ENCODE data around the gene FCHSD2.

DNA sequence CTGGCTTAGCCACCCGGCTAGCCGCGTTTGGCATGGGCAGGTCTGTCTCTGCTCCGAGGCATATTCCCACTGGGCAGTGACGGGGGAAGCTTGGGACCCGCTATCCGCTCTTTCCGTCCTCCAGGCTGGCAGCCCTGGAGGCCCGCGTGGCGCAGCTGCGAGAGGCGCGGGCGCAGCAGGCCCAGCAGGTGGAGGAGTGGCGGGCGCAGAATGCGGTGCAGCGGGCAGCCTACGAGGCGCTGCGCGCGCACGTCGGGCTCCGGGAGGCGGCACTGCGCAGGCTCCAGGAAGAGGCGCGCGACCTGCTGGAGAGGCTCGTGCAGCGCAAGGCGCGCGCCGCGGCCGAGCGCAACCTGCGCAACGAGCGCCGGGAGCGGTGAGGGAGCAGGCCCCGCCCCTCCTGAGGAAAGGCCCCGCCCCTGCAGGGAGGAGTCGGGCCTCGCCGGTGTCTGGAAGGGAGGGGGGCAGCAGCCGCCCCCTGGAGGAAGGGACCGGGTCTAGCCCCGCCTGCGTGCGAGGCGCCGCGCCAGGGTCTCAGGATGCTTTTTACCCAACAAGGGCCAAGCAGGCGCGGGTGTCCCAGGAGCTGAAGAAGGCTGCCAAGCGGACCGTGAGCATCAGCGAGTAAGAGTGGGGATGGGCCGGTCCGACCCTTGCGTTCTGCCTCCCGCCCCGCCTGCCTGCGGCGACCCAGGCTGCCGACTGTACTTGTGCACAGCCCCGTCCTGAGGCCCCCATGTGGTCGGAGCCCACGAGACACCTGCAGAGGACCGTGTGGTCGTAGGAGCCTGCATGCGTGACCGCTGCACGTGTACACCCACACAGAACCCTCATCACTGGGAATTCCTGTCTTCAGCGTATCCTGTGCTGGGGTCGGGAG lies 320.0 kb downstream of the FCHSD2 start:
- TF ChIP-seq, protein P1, sequence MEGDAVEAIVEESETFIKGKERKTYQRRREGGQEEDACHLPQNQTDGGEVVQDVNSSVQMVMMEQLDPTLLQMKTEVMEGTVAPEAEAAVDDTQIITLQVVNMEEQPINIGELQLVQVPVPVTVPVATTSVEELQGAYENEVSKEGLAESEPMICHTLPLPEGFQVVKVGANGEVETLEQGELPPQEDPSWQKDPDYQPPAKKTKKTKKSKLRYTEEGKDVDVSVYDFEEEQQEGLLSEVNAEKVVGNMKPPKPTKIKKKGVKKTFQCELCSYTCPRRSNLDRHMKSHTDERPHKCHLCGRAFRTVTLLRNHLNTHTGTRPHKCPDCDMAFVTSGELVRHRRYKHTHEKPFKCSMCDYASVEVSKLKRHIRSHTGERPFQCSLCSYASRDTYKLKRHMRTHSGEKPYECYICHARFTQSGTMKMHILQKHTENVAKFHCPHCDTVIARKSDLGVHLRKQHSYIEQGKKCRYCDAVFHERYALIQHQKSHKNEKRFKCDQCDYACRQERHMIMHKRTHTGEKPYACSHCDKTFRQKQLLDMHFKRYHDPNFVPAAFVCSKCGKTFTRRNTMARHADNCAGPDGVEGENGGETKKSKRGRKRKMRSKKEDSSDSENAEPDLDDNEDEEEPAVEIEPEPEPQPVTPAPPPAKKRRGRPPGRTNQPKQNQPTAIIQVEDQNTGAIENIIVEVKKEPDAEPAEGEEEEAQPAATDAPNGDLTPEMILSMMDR (conservative IDR thresholded peaks at IDR 0.05 in 1 of 2, IDR thresholded peaks at IDR 0.05 in 1 of 2; ENCODE audit: low read depth in 1 of 2, low read length in 2 of 2): no peak
- no peak for TF ChIP-seq EZH2 (IDR thresholded peaks at IDR 0.05; ENCODE audit: low read length, missing control alignments)
